HG03064 (cell line): ENCODE results near the gene ACOT13.
"Not testable (repeated sequence)": the region's sequence is repeated elsewhere in the genome, so short reads cannot be mapped to it uniquely, and the experiment has no call there.

Experiments
- ATAC-seq: cut with Tn5 transposase; IDR thresholded peaks from one replicate; pipeline ENCODE4 v1.9.1; 2021; ENCODE audit warnings: low read depth; ENCODE audit not compliant: unreplicated experiment

Gene ACOT13

GRCh38 chr6:24691550-24691949 lies 24.7 kb downstream of the ACOT13 start:
- no peak for ATAC-seq

- ATAC-seq: no peak
Observed at GRCh38 chr6:24692003-24692402, 25.1 kb downstream of the ACOT13 start.

GRCh38 chr6:24692415-24692814 lies 25.5 kb downstream of the ACOT13 start:
- ATAC-seq: no peak

GRCh38 chr6:24692848-24693592 lies 26.1 kb downstream of the ACOT13 start:
- no peak for ATAC-seq

GRCh38 chr6:24694198-24694597 lies 27.3 kb downstream of the ACOT13 start:
- ATAC-seq: no peak

GRCh38 chr6:24695635-24696034 lies 28.8 kb downstream of the ACOT13 start:
- ATAC-seq: not testable (repeated sequence)

- no peak for ATAC-seq
Observed at GRCh38 chr6:24696097-24696496, 29.2 kb downstream of the ACOT13 start.

GRCh38 chr6:24699521-24700359 lies 32.9 kb downstream of the ACOT13 start:
- no peak for ATAC-seq

- ATAC-seq: no peak
Observed at GRCh38 chr6:24702720-24703282, 35.9 kb downstream of the ACOT13 start.

GRCh38 chr6:24704468-24704867 lies 37.6 kb downstream of the ACOT13 start:
- no peak for ATAC-seq

GRCh38 chr6:24708612-24709011 lies 41.7 kb downstream of the ACOT13 start:
- ATAC-seq: no peak

GRCh38 chr6:24709014-24709711 lies 42.3 kb downstream of the ACOT13 start:
- no peak for ATAC-seq

GRCh38 chr6:24710519-24711303 lies 43.8 kb downstream of the ACOT13 start:
- ATAC-seq: no peak

GRCh38 chr6:24716602-24717148 lies 49.8 kb downstream of the ACOT13 start:
- ATAC-seq: not testable (repeated sequence)

- ATAC-seq: no peak
Observed at GRCh38 chr6:24718449-24719124, 51.7 kb downstream of the ACOT13 start.

GRCh38 chr6:24719125-24719971 lies 52.5 kb downstream of the ACOT13 start, which contains the start of gene C6orf62:
TSS of gene C6orf62 (minus strand) at chr6:24719154. CDS start at chr6:24718668, 486 bp downstream.
- ATAC-seq: no peak

GRCh38 chr6:24720131-24720603 lies 53.3 kb downstream of the ACOT13 start:
- no peak for ATAC-seq
